Fibroblast of lung (primary cell): ENCODE data around the gene TNFSF15.

Experiments
- CTCF ChIP-seq, 2 donors: IDR thresholded peaks in 1 of 2; conservative IDR thresholded peaks in 1 of 2; 1 replicate in 1 of 2; 2 replicates in 1 of 2; pipeline ENCODE4 v1.5.1; 2011 to 2012; ENCODE audit warnings: low read length in 2 of 2, control low read depth in 1 of 2, inconsistent platforms in 1 of 2, low read depth in 1 of 2, mild to moderate bottlenecking in 1 of 2
- EZH2 ChIP-seq: IDR thresholded peaks from 2 replicates; pipeline ENCODE4 v1.5.1; 2012; ENCODE audit warnings: low read length, control low read depth, mild to moderate bottlenecking; ENCODE audit errors: missing control alignments

- TF ChIP-seq CTCF (conservative IDR thresholded peaks at IDR 0.05 in 1 of 2, IDR thresholded peaks at IDR 0.05 in 1 of 2; ENCODE audit: low read depth in 1 of 2, low read length in 2 of 2) = no peak
- TF ChIP-seq EZH2 = no peak
These were observed 70.1 kb downstream of the TNFSF15 start for GRCh38 chr9:114735704-114736103.
